Astrocyte of the spinal cord (primary cell): ENCODE results near the gene TSPAN32.

Source experiments
- DNase-seq: peaks from one replicate; pipeline ENCODE4 v3.0.0; 2011; ENCODE audit warnings: low read depth, low spot score
- H3K4me3 ChIP-seq: 2 replicates; pipeline ENCODE4 v1.5.1; 2011; ENCODE audit warnings: low read depth, mild to moderate bottlenecking, low read length, moderate library complexity
- CTCF ChIP-seq: IDR thresholded peaks from 2 replicates; pipeline ENCODE4 v1.5.1; 2012; ENCODE audit warnings: low read depth, mild to moderate bottlenecking, low read length, inconsistent platforms
- in situ Hi-C: cut with HindIII; loops from 2 replicates; pipeline ENCODE4 v1.10.0; 2017; ENCODE audit warnings: low sequenced_read_pairs

Gene TSPAN32

GRCh38 chr11:2342557-2342956, 40.7 kb downstream of the TSPAN32 start:
- H3K4me3 ChIP-seq: no peak overlapping the region
- in situ Hi-C loops: no loop called here
- no peak for TF ChIP-seq CTCF
- no peak for DNase-seq

- H3K4me3 ChIP-seq: no peak overlapping the region
- no peak for DNase-seq
- in situ Hi-C loops: no loop called here
- no peak for TF ChIP-seq CTCF
Observed at GRCh38 chr11:2342981-2343380, 41.2 kb downstream of the TSPAN32 start.

- no peak for DNase-seq
- no peak overlapping the region for H3K4me3 ChIP-seq
- no peak for TF ChIP-seq CTCF
- in situ Hi-C loops: no loop called here
Observed at GRCh38 chr11:2343502-2343901, 41.7 kb downstream of the TSPAN32 start.

GRCh38 chr11:2345050-2345449, 43.2 kb downstream of the TSPAN32 start:
- H3K4me3 ChIP-seq: no peak overlapping the region
- in situ Hi-C loops: no loop called here
- TF ChIP-seq CTCF: no peak
- no peak for DNase-seq

GRCh38 chr11:2346014-2346413, 44.2 kb downstream of the TSPAN32 start:
- no peak for DNase-seq
- in situ Hi-C loops: no loop called here
- TF ChIP-seq CTCF: no peak
- H3K4me3 ChIP-seq: no peak overlapping the region

GRCh38 chr11:2346586-2347307, 44.9 kb downstream of the TSPAN32 start:
- TF ChIP-seq CTCF: no peak
- H3K4me3 ChIP-seq: no peak overlapping the region
- DNase-seq: no peak
- in situ Hi-C loops: no loop called here

- in situ Hi-C loops: no loop called here
- TF ChIP-seq CTCF: no peak
- no peak overlapping the region for H3K4me3 ChIP-seq
- no peak for DNase-seq
Observed at GRCh38 chr11:2347308-2347830, 45.6 kb downstream of the TSPAN32 start.
